HG02642 (cell line): Measurements from ENCODE around the gene SEC22C.

Experiments
- ATAC-seq: cut with Tn5 transposase; IDR thresholded peaks from one replicate; pipeline ENCODE4 v1.9.1; 2021; ENCODE audit warnings: mild to moderate bottlenecking; ENCODE audit not compliant: unreplicated experiment, poor library complexity

SEC22C gene

DNA sequence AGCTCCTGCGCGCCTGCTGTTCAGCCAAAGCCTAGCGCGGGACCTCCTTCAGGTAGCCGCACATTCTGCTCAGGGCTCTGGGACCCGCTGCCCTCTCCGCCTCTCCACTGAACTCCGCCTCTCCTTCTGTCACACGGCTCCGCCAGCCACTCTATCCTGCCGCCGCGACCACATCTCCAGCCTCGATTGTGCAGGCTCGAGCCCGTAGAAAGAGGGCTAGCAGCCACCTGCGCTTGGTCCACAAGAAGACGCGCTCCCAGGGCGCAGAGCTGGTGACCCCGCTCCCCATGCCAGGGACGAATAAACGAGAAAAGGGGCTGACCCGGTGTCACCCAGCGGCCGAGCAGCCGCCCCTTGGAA, 80.5 kb downstream of the SEC22C start:
- peak; percentile 3 for ATAC-seq

DNA sequence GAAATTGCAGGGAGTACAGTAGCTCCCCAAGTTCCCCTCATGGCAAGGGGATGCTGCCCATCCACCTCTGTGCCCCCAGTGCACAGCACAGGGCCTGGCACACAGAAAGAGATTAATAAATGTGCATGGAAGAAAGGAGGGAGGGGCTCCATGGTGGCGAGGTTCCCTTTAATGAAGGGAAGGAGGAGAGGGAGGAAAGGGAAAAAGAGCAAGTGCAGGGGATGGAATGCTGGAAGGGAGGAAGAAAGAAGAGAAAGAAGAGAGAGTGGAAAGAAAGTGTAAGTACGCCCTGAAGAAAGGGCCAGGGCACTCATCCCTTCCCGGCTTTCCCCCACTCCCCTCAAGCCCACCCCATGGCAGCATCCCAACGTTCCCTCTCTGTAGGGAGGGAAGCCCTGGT, 80.9 kb downstream of the SEC22C start:
- no peak for ATAC-seq

DNA sequence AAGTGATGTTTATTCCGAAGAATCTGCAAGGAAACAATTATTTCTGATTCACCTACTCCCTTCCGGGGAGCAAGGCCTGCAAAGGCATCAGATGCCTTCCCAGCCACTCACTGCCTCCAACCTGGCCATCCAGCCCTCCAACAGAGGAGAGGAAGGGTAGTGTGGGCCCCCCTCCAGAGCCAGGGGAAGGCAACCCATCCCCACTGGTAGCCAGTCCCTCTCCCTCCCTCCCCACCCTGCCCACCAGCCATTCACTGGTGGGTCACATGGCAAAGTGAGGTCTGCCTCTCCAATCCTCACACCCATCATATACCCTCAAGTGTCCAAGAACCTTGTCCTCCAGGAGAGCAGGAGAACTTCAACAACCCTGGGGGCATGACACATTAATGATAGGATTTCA, 81.7 kb downstream of the SEC22C start:
- no peak for ATAC-seq

- no peak for ATAC-seq
Measured at GRCh38 chr3:42499478-42499871, 82.3 kb downstream of the SEC22C start.

DNA sequence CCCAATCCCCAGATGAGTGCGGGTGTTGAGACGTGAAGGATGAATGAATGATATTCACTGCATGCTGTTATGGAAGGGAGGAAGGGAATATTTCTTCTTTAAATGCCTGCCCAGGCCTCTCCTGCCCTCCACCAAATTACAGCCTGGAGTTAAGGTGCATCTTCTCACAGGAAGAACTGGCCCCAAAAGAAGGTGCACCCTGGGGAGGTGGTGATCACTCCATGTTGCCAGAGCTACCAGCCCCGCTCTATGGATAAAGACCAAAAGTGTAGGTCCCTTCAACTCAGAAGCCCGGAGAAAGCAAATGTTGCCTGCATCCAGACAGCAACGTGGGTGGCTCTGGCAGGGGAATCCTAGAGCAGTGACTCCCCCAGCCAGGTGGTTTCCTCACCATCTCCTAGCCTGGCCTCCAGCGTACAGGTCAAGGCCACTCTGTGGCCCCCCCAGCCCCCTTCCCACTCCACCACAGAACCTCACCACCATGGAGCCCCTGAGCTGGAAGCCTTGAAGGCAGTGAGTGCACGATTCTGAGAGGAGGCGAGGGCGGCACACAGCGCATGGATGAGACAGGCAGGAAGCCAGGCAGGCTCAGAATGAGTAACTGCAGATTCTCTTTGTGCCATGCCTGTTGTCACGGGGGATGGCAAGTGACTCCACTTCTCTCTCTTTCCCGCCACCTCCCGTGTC, 82.8 kb downstream of the SEC22C start:
- ATAC-seq, result no peak

DNA sequence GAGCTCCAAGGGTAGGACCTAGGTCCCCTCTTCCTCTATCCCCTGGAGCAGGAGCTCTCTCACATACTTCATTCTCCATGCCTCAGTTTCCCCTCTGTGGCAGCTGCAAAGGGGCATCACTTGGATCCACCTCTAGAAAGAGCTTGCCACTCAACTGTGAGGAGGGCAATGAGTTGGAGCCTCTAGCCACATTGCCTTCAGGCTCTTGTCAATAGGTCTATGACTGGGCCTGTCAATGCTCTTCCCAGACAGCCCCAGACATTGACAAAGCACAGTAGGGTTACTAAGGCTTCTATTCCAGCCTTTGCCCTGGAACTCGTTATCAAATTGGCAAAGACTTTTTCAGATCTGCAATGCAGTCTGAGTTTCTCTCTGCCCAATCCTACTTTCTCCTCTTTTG, 83.7 kb downstream of the SEC22C start:
- ATAC-seq, result no peak
